WTC11 (cell line): ENCODE data around the gene WNT7A. TPM values are rescaled to one million over a fixed set of nuclear protein-coding genes. Genes with fewer than 3 reads are reported as not detected.

Source experiments
- ATAC-seq: fragments of 200-7000 bp; cut with Tn5 transposase; 2 replicates; pipeline ENCODE4 v1.10.0; 2021; ENCODE audit warnings: mild to moderate bottlenecking, moderate library complexity
- CTCF ChIA-PET: fragments of 300-600 bp; sonication (Branson Sonifier 250); formaldehyde crosslinking; loops from one replicate; lab custom pipeline; 2021; ENCODE audit warnings: antibody characterized with exemption; lab: Charles Lee
- POLR2A ChIA-PET: fragments of 350-600 bp; sonication (Branson Sonifier 250); formaldehyde crosslinking; loops from one replicate; lab custom pipeline; 2021; ENCODE audit warnings: antibody characterized with exemption; lab: Charles Lee
- DNase-seq: peaks from one replicate; pipeline ENCODE4 v3.0.0; 2021; ENCODE audit warnings: low spot score
- H3K27ac Mint-ChIP-seq: 2 replicates; pipeline ENCODE4 v1.8.0; 2021; ENCODE audit warnings: mixed read lengths
- H3K27me3 Mint-ChIP-seq: 2 replicates; pipeline ENCODE4 v1.8.0; 2021; ENCODE audit warnings: low read depth, mild to moderate bottlenecking, moderate library complexity, mixed read lengths
- H3K36me3 Mint-ChIP-seq: 2 replicates; pipeline ENCODE4 v1.8.0; 2021; ENCODE audit warnings: mixed read lengths
- H3K4me1 Mint-ChIP-seq: 2 replicates; pipeline ENCODE4 v1.8.0; 2022; ENCODE audit warnings: mixed read lengths
- H3K4me3 Mint-ChIP-seq: 2 replicates; pipeline ENCODE4 v1.8.0; 2021; ENCODE audit warnings: mild to moderate bottlenecking, moderate library complexity, mixed read lengths
- H3K9me3 Mint-ChIP-seq: 2 replicates; pipeline ENCODE4 v1.8.0; 2021; ENCODE audit warnings: mixed read lengths
- CBFB ChIP-seq: sonication (generic); formaldehyde crosslinking; IDR thresholded peaks from 2 replicates; pipeline ENCODE4 v1.8.1; 2022; ENCODE audit warnings: mild to moderate bottlenecking, low read depth, missing genetic modification reagents
- CDX4 ChIP-seq: fragments of 250-450 bp; sonication (Bioruptor Pico); IDR thresholded peaks from 2 replicates; pipeline ENCODE4 v1.9.0; 2021; ENCODE audit warnings: moderate library complexity, mild to moderate bottlenecking, inconsistent platforms, borderline replicate concordance
- E2F5 ChIP-seq: sonication (generic); formaldehyde crosslinking; IDR thresholded peaks from 2 replicates; pipeline ENCODE4 v1.8.1; 2022; ENCODE audit warnings: mild to moderate bottlenecking, moderate library complexity, missing genetic modification reagents
- ELF4 ChIP-seq: sonication (generic); formaldehyde crosslinking; IDR thresholded peaks from 2 replicates; pipeline ENCODE4 v1.8.1; 2022; ENCODE audit warnings: low read depth, mild to moderate bottlenecking, moderate library complexity, missing genetic modification reagents
- ETV6 ChIP-seq: sonication (generic); formaldehyde crosslinking; IDR thresholded peaks from 2 replicates; pipeline ENCODE4 v1.8.1; 2022; ENCODE audit warnings: mild to moderate bottlenecking, missing genetic modification reagents
- GABPB1 ChIP-seq: sonication (generic); formaldehyde crosslinking; IDR thresholded peaks from 2 replicates; pipeline ENCODE4 v1.8.1; 2023; ENCODE audit warnings: mild to moderate bottlenecking, missing genetic modification reagents
- JUN ChIP-seq: sonication (generic); formaldehyde crosslinking; IDR thresholded peaks from 2 replicates; pipeline ENCODE4 v1.8.0; 2023; ENCODE audit warnings: mild to moderate bottlenecking, missing genetic modification reagents
- MLX ChIP-seq: sonication (generic); formaldehyde crosslinking; IDR thresholded peaks from 2 replicates; pipeline ENCODE4 v1.8.1; 2023; ENCODE audit warnings: mild to moderate bottlenecking, missing genetic modification reagents, moderate library complexity
- NR1H2 ChIP-seq: sonication (generic); formaldehyde crosslinking; IDR thresholded peaks from 2 replicates; pipeline ENCODE4 v1.9.0; 2021; ENCODE audit warnings: mild to moderate bottlenecking, moderate library complexity, missing genetic modification reagents
- OVOL2 ChIP-seq: fragments of 250-450 bp; sonication (Bioruptor Pico); IDR thresholded peaks from 2 replicates; pipeline ENCODE4 v1.9.0; 2021; ENCODE audit warnings: mild to moderate bottlenecking, borderline replicate concordance
- SMAD3 ChIP-seq: sonication (generic); formaldehyde crosslinking; IDR thresholded peaks from 2 replicates; pipeline ENCODE4 v1.8.0; 2022; ENCODE audit warnings: missing genetic modification reagents, mild to moderate bottlenecking, borderline replicate concordance
- SOX15 ChIP-seq: fragments of 250-450 bp; sonication (Bioruptor Pico); IDR thresholded peaks from 2 replicates; pipeline ENCODE4 v1.9.0; 2021; ENCODE audit warnings: mild to moderate bottlenecking
- ZBTB21 ChIP-seq: sonication (generic); formaldehyde crosslinking; IDR thresholded peaks from 2 replicates; pipeline ENCODE4 v1.8.1; 2023; ENCODE audit warnings: mild to moderate bottlenecking, missing genetic modification reagents, borderline replicate concordance
- ZNF423 ChIP-seq: fragments of 250-450 bp; sonication (Bioruptor Pico); IDR thresholded peaks from 2 replicates; pipeline ENCODE4 v2.1.2; 2022; ENCODE audit warnings: mild to moderate bottlenecking, moderate library complexity
- total RNA-seq: library from RNA; stranded (reverse); gene quantifications from 3 replicates; pipeline ENCODE4 v1.2.3, GENCODE V29; 2021
- TF ChIP-seq, protein P1 (sequence below): sonication (generic); formaldehyde crosslinking; IDR thresholded peaks from 2 replicates; pipeline ENCODE4 v1.8.0; 2022; ENCODE audit warnings: mild to moderate bottlenecking, missing genetic modification reagents
- TF ChIP-seq, protein P2 (sequence below): sonication (generic); formaldehyde crosslinking; IDR thresholded peaks from 2 replicates; pipeline ENCODE4 v1.8.0; 2022; ENCODE audit warnings: missing genetic modification reagents

The WNT7A gene
- total RNA-seq, 1 experiment from 2014 or later, result 0.04 TPM

GRCh38 chr3:13874891-13875290, 5.0 kb downstream of the WNT7A start (continued):
- TF ChIP-seq CDX4 (CRISPR knock-in tag) (no peak), CBFB (CRISPR knock-in tag) (no peak), ZBTB21 (no peak), JUN (CRISPR knock-in tag) (no peak), SOX15 (no peak)

GRCh38 chr3:13873818-13874217, 6.1 kb downstream of the WNT7A start:
- no peak overlapping the region for H3K27ac Mint-ChIP-seq
- H3K27me3 Mint-ChIP-seq, result peaks cover 82% of the 10 kb centered on the region
- ChIA-PET CTCF (interaction anchor here (0.8 to 4.2 kb wide), 5 partner anchors 11 to 223 kb away, joined by 3 to 28 read pairs (median 4); no protein-coding TSS in a partner anchor), POLR2A (no interaction called here)
- peaks cover 11% of the 10 kb centered on the region for H3K9me3 Mint-ChIP-seq
- H3K4me1 Mint-ChIP-seq, result peaks cover 21% of the 10 kb centered on the region
- no peaks in the 10 kb centered on the region for H3K36me3 Mint-ChIP-seq
- ATAC-seq (peak; percentile 67), DNase-seq (no peak)
- H3K4me3 Mint-ChIP-seq, result no peak overlapping the region
- TF ChIP-seq ZNF423 (CRISPR knock-in tag) (0 out of 2 replicates have a peak, but pooled peaks have one; percentile 23), ELF4 (CRISPR knock-in tag) (no peak)

DNA sequence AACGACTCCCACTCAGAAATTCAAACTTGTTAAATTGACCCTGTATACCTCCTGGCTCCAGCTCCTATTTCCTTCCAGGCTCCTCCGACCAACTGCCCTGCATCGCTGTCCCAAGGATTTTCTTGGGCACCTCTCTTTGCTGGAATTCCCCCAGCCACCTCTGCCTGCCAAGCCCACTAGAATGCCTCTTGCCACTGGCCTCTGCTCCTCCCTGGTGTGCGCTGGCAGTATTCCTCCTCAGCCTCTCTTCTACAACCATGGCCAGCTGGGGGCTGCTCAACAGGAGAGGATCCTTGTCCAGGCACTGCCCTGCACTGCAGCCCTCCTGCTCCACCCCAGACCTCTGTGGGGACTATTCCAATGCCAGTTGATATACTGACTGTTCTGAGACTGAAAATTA, 7.4 kb downstream of the WNT7A start:
- H3K4me3 Mint-ChIP-seq, result no peak overlapping the region
- no peak overlapping the region for H3K27ac Mint-ChIP-seq
- TF ChIP-seq E2F5 (CRISPR knock-in tag) (no peak), NR1H2 (CRISPR knock-in tag) (no peak), GABPB1 (no peak), OVOL2 (CRISPR knock-in tag) (no peak), SMAD3 (CRISPR knock-in tag) (no peak), MLX (no peak), ETV6 (CRISPR knock-in tag) (no peak)
- TF ChIP-seq, protein P1, sequence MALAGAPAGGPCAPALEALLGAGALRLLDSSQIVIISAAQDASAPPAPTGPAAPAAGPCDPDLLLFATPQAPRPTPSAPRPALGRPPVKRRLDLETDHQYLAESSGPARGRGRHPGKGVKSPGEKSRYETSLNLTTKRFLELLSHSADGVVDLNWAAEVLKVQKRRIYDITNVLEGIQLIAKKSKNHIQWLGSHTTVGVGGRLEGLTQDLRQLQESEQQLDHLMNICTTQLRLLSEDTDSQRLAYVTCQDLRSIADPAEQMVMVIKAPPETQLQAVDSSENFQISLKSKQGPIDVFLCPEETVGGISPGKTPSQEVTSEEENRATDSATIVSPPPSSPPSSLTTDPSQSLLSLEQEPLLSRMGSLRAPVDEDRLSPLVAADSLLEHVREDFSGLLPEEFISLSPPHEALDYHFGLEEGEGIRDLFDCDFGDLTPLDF, result no peak
- TF ChIP-seq, protein P2, sequence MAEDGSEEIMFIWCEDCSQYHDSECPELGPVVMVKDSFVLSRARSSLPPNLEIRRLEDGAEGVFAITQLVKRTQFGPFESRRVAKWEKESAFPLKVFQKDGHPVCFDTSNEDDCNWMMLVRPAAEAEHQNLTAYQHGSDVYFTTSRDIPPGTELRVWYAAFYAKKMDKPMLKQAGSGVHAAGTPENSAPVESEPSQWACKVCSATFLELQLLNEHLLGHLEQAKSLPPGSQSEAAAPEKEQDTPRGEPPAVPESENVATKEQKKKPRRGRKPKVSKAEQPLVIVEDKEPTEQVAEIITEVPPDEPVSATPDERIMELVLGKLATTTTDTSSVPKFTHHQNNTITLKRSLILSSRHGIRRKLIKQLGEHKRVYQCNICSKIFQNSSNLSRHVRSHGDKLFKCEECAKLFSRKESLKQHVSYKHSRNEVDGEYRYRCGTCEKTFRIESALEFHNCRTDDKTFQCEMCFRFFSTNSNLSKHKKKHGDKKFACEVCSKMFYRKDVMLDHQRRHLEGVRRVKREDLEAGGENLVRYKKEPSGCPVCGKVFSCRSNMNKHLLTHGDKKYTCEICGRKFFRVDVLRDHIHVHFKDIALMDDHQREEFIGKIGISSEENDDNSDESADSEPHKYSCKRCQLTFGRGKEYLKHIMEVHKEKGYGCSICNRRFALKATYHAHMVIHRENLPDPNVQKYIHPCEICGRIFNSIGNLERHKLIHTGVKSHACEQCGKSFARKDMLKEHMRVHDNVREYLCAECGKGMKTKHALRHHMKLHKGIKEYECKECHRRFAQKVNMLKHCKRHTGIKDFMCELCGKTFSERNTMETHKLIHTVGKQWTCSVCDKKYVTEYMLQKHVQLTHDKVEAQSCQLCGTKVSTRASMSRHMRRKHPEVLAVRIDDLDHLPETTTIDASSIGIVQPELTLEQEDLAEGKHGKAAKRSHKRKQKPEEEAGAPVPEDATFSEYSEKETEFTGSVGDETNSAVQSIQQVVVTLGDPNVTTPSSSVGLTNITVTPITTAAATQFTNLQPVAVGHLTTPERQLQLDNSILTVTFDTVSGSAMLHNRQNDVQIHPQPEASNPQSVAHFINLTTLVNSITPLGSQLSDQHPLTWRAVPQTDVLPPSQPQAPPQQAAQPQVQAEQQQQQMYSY (CRISPR knock-in tag), result no peak
- CTCF ChIA-PET, result no interaction called here
- H3K27me3 Mint-ChIP-seq, result peaks cover 79% of the 10 kb centered on the region
- H3K4me1 Mint-ChIP-seq, result peaks cover 25% of the 10 kb centered on the region
- DNase-seq (no peak), ATAC-seq (no peak)
- POLR2A ChIA-PET, result no interaction called here
- peaks cover 11% of the 10 kb centered on the region for H3K9me3 Mint-ChIP-seq
- H3K36me3 Mint-ChIP-seq, result no peaks in the 10 kb centered on the region
